Adrenal gland (tissue), 12 donors: ENCODE data around the gene HJURP. TPM values are rescaled to one million over a fixed set of nuclear protein-coding genes. Genes with fewer than 3 reads are reported as not detected.

Experiments
- DNase-seq, 7 donors: peaks; one replicate each; pipeline ENCODE4 v3.0.0-alpha.2; 2019 to 2020
- H3K27ac ChIP-seq, 5 donors: fragments of 200-600 bp; sonication (generic) in 4 of 5; 1 replicate in 3 of 5; 2 replicates in 2 of 5; pipeline versions ENCODE4 v1.5.1 to v1.8.0; 2016 to 2020; ENCODE audit warnings: mild to moderate bottlenecking in 1 of 5
- H3K27me3 ChIP-seq: fragments of 200-600 bp; 2 replicates; pipeline ENCODE4 v1.8.0; 2021
- H3K36me3 ChIP-seq, 2 donors: fragments of 200-600 bp; replicated peaks in 1 of 2; 1 replicate in 1 of 2; 2 replicates in 1 of 2; pipeline versions ENCODE4 v1.5.1 to v1.8.0; 2018 to 2022
- H3K4me1 ChIP-seq, 2 donors: fragments of 200-600 bp; replicated peaks in 1 of 2; 1 replicate in 1 of 2; 2 replicates in 1 of 2; pipeline versions ENCODE4 v1.5.1 to v1.8.0; 2018 to 2021
- H3K4me3 ChIP-seq, 4 donors: fragments of 200-600 bp; sonication (generic) in 3 of 4; one replicate each; pipeline ENCODE4 v1.5.1; 2016 to 2018
- H3K9me3 ChIP-seq, 3 donors: fragments of 200-600 bp; sonication (generic) in 1 of 3; replicated peaks in 1 of 3; 1 replicate in 2 of 3; 2 replicates in 1 of 3; pipeline versions ENCODE4 v1.5.1 to v1.8.0; 2016 to 2021
- POLR2A ChIP-seq, 2 donors: fragments of 450-650 bp; IDR thresholded peaks; one replicate each; pipeline ENCODE4 v1.6.1; 2017; ENCODE audit warnings: antibody characterized with exemption in 2 of 2, mild to moderate bottlenecking in 2 of 2, moderate library complexity in 1 of 2
- WGBS, 4 donors: extraction: QIAGEN DNeasy Blood & Tissue Kit in 2 of 4; methylation state at CpG; one replicate each; pipeline versions ENCODE4 v1.1.5 to v1.1.7; 2013 to 2017; 5-methylcytosine and 5-hydroxymethylcytosine counted together
- intact Hi-C, 2 donors: fragments of 100-400 bp; cut with DNase I; formaldehyde crosslinking; loops; one replicate each; pipeline versions ENCODE4 v1.14.1 to v1.15.0; 2022 to 2023
- polyA plus RNA-seq, 3 donors: library from polyadenylated mRNA; stranded (reverse); fragments of 200-250 nt in 2 of 3; fragments of 350-450 nt in 1 of 3; fragmentation: Illumina TruSeq in 1 of 3; extraction: RNeasy Lipid Tissue Mini Kit (QIAGEN cat#74804) in 1 of 3; gene quantifications; one replicate each; pipeline ENCODE4 v1.2.3, GENCODE V29; 2013 to 2014
- total RNA-seq, 9 donors: library from RNA; depleted of rRNA in 4 of 9; stranded (reverse); fragments of >200 nt in 4 of 9; fragments of 120-200 nt in 1 of 9; fragmentation: NEBNext Ultra II Directional in 1 of 9; extraction: Animal tissue kit (Norgen Biotek cat#: 25700) in 1 of 9; gene quantifications; one replicate each; pipeline versions ENCODE4 v1.1.0 to v1.2.4, GENCODE V29; 2013 to 2023
- TF ChIP-seq, protein P1 (sequence below), 6 experiments: fragments of 450-650 bp in 4 of 6; fragments of 200-600 bp in 2 of 6; sonication (generic) in 1 of 6; IDR thresholded peaks; 1 replicate in 5 of 6; 2 replicates in 1 of 6; pipeline versions ENCODE4 v1.5.1 to v1.8.0; 2016 to 2021; ENCODE audit warnings: antibody characterized with exemption in 6 of 6, mild to moderate bottlenecking in 2 of 6, moderate library complexity in 1 of 6
- donor health status: healthy with polysubstance abuse.
- donor health status: Bipolar disorder and iron deficiency.
- donor health status: DM: yes; HTN: yes; CAD: no.
- donor health status: DM: no; HTN: no; CAD: no.
- donor health status: DM: no; HTN: no; CAD: no.
- donor health status: DM: yes; HTN: yes; CAD: no.

The HJURP gene
- total and polyA plus RNA-seq, 12 donors, result 0.28 to 7.5 (median 1.6) TPM

DNA sequence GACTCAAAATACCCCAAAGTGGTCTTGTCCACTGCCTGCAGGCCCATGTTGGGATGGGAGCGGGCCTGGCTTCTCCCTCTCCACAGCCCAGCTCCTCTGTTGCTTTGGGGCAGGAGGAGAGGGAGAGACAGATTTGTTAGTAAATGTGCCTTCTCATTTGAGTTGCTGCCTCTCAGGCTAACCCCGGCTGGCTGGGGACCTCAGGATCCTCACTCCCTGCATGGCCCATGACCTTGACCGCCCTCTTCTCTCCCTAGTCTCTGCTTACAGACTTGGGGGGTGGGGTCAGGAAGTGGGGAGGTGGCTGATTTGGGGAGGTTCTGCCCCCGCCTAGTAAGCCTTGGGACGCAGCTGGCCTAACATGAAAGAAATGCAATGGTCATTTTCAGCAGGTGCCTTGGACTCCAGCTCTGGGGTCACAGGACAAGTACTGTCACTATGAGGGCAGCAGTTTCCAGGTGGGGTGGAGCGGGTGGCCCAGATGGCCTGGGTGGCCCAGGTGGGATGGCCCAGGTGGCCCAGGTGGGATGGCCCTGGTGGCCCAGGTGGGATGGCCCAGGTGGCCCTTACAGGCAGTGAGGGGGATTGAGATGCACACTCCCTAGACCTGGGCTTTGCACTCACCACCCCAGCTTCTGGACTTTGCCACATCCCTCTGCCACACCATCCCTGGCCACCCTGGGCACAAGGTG lies 24.1 kb downstream of the HJURP start:
- 79 to 94% (median 90%) methylated on average over 1 to 6 of the region's 6 CpGs for WGBS, 4 donors
- H3K27ac ChIP-seq, result no peak overlapping the region
- TF ChIP-seq POLR2A (IDR thresholded peaks at IDR 0.05), result no peak
- TF ChIP-seq, protein P1, sequence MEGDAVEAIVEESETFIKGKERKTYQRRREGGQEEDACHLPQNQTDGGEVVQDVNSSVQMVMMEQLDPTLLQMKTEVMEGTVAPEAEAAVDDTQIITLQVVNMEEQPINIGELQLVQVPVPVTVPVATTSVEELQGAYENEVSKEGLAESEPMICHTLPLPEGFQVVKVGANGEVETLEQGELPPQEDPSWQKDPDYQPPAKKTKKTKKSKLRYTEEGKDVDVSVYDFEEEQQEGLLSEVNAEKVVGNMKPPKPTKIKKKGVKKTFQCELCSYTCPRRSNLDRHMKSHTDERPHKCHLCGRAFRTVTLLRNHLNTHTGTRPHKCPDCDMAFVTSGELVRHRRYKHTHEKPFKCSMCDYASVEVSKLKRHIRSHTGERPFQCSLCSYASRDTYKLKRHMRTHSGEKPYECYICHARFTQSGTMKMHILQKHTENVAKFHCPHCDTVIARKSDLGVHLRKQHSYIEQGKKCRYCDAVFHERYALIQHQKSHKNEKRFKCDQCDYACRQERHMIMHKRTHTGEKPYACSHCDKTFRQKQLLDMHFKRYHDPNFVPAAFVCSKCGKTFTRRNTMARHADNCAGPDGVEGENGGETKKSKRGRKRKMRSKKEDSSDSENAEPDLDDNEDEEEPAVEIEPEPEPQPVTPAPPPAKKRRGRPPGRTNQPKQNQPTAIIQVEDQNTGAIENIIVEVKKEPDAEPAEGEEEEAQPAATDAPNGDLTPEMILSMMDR (IDR thresholded peaks at IDR 0.05), result no peak
- H3K4me3 ChIP-seq, result no peak overlapping the region
- DNase-seq, result peak in 1 of 7 donors; percentile 3
- no peaks in the 10 kb centered on the region for H3K9me3 ChIP-seq
- intact Hi-C loops, result no loop called here
- H3K36me3 ChIP-seq, result no peaks in the 10 kb centered on the region
- H3K27me3 ChIP-seq, result no peaks in the 10 kb centered on the region
- no peaks in the 10 kb centered on the region for H3K4me1 ChIP-seq

DNA sequence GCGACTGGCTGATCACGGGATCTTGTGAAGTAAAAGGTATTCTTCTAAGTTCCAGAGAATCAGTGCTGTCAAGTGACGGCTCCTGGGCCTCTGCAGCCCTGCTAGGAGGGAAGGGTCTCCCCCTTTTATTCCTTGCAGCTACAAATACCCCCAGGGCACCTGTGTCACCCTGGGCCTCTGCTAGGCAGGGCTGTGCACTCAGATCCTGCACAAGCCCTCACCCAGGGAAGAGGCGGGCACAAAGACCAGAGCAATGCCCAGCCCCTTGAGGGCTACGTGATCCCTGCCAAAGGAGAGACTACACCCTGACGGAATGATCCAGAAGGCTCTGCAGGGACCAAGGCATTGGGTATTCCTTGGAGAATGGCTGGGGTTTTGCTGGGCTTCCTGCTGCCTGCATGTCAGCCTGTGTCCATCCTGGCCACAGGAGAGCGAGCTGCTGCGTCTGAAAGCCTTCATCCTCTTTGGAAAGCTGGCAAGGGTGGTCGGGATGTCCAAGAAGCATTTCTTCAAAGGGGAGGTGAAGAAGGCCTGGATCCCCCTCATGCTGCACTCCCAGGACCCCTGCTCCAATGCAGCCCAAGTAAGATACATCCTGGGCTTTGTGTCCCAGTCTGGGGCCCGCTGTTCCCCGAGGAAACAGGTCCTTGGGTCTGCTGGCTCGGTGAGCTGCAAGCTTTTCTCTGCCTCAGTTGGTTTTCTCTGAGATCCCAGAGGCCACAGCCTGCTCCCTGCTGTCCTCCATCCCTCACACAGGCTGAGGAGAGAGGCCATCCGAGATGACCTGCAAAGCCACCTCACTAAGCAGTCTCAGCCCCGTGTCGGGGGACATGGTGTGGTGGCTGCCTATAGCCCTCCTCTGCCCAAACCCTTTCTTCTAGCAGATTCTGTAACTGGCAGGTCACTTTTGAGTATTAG lies 24.9 kb downstream of the HJURP start:
- Histone ChIP-seq H3K27me3 (no peaks in the 10 kb centered on the region), H3K4me1 (no peaks in the 10 kb centered on the region), H3K9me3 (no peaks in the 10 kb centered on the region), H3K36me3 (no peaks in the 10 kb centered on the region), H3K4me3 (no peak overlapping the region), H3K27ac (no peak overlapping the region)
- TF ChIP-seq POLR2A (IDR thresholded peaks at IDR 0.05), result no peak
- TF ChIP-seq, protein P1 (IDR thresholded peaks at IDR 0.05), result no peak
- WGBS, 4 donors, result 87 to 93% (median 89%) methylated on average over 11 to 15 of the region's 15 CpGs
- DNase-seq, result peak in 1 of 7 donors; percentile 10
- intact Hi-C loops, result no loop called here

DNA sequence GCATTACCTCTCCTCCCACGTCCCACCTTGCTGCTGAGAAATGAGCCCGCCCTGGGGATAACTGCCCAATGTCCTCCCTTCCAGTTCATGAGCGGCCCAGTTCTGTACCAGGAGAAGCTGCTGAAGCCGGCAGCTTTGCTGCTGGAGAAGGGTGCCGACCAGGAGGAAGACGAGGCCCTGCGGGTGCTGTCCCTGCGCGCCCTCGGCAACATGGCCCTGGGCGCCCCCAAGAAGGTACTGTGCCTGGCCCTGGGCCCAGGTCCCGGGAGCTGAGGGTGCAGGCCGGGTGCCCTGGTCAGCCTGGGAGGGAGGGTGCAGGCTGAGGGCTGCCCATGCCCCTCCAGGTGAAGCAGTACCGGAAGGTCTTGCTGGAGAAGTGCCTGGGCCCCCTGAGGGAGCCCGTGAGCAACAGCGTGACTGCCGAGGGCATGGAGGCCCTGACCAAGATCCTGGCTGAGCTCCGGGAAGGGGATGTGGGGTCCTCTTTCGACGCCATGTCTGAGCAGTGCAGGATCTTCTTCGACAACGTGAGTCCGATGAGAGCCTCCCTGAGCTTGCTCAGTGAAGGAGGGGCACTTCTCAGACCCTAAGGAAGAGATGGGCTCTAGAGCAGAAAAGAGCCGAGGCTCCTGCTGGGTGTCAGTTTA lies 25.7 kb downstream of the HJURP start:
- no peak for DNase-seq
- Histone ChIP-seq H3K36me3 (no peaks in the 10 kb centered on the region), H3K27ac (no peak overlapping the region), H3K4me1 (no peaks in the 10 kb centered on the region), H3K9me3 (no peaks in the 10 kb centered on the region), H3K4me3 (no peak overlapping the region), H3K27me3 (no peaks in the 10 kb centered on the region)
- WGBS, 4 donors, result 78 to 88% (median 83%) methylated on average over 7 to 24 of the region's 24 CpGs
- intact Hi-C loops, result no loop called here
- TF ChIP-seq POLR2A (IDR thresholded peaks at IDR 0.05), result no peak
- TF ChIP-seq, protein P1 (IDR thresholded peaks at IDR 0.05), result no peak

DNA sequence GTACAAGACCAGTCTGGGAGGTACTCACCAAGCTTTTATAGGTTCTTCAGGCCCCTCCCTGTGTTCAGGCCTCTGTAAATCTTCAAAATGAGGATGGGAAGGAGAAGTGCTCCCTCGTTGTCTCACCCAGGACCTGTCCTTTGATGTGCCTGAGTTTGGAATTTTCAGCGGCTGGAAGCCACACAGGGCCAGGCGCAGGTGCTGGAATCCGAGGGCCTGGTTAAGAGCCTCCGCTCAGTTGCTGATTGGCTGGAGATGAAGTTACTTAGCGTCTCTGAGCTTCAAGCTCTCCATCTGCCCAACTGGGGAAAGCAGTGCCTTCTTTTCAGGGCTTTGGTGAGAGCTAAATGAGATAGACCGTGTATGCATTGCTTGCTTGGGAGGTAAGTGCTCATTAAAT lies 30.0 kb downstream of the HJURP start:
- no peak for DNase-seq
- H3K36me3 ChIP-seq, result no peaks in the 10 kb centered on the region
- intact Hi-C loops, result no loop called here
- H3K4me1 ChIP-seq, result no peaks in the 10 kb centered on the region
- H3K9me3 ChIP-seq, result no peaks in the 10 kb centered on the region
- WGBS, 4 donors, result 66 to 77% (median 74%) methylated on average over 7 of the region's 7 CpGs
- TF ChIP-seq, protein P1 (IDR thresholded peaks at IDR 0.05), result no peak
- TF ChIP-seq POLR2A (IDR thresholded peaks at IDR 0.05), result no peak
- no peak overlapping the region for H3K27ac ChIP-seq
- no peaks in the 10 kb centered on the region for H3K27me3 ChIP-seq
- no peak overlapping the region for H3K4me3 ChIP-seq
